ENCODE results near the gene BCAN. TPM values are rescaled to one million over a fixed set of nuclear protein-coding genes. Genes with fewer than 3 reads are reported as not detected.

Gene BCAN
- total and polyA plus RNA-seq, 8 donors, result 0.34 to 0.87 (median 0.61) TPM

- no peak for DNase-seq
- intact Hi-C loops (cut with DNase I), result no loop called here
- peaks cover 9 to 16% of the 10 kb centered on the region in 2 donors for H3K4me1 ChIP-seq
- H3K27ac ChIP-seq, result no peak overlapping the region
- no peak for TF ChIP-seq CTCF (IDR thresholded peaks at IDR 0.05)
- ATAC-seq, result no peak
- no peaks in the 10 kb centered on the region for H3K9me3 ChIP-seq
- H3K4me3 ChIP-seq, result no peak overlapping the region
- no peaks in the 10 kb centered on the region for H3K36me3 ChIP-seq
- H3K27me3 ChIP-seq, result peaks cover 15 to 100% of the 10 kb centered on the region in 2 donors
Measured at GRCh38 chr1:156652992-156653355, 11.1 kb downstream of the BCAN start.

- peaks cover 15 to 96% of the 10 kb centered on the region in 2 donors for H3K27me3 ChIP-seq
- H3K4me1 ChIP-seq, result peaks cover 16 to 26% of the 10 kb centered on the region in 2 donors
- TF ChIP-seq CTCF (IDR thresholded peaks at IDR 0.05), result no peak
- no peaks in the 10 kb centered on the region for H3K36me3 ChIP-seq
- no peak overlapping the region for H3K4me3 ChIP-seq
- no peak for ATAC-seq
- H3K9me3 ChIP-seq, result no peaks in the 10 kb centered on the region
- DNase-seq, result no peak
- H3K27ac ChIP-seq, result no peak overlapping the region
- intact Hi-C loops (cut with DNase I), result no loop called here
Measured at GRCh38 chr1:156654700-156655099, 12.8 kb downstream of the BCAN start.

- no peaks in the 10 kb centered on the region for H3K9me3 ChIP-seq
- H3K27ac ChIP-seq, result no peak overlapping the region
- H3K4me1 ChIP-seq, result peaks cover 18 to 32% of the 10 kb centered on the region in 2 donors
- intact Hi-C loops (cut with DNase I), result no loop called here
- no peaks in the 10 kb centered on the region for H3K36me3 ChIP-seq
- ATAC-seq (no peak), DNase-seq (no peak)
- TF ChIP-seq CTCF (IDR thresholded peaks at IDR 0.05), result no peak
- peaks cover 15 to 90% of the 10 kb centered on the region in 2 donors for H3K27me3 ChIP-seq
- H3K4me3 ChIP-seq, result no peak overlapping the region
Measured at GRCh38 chr1:156655151-156655903, 13.4 kb downstream of the BCAN start.

GRCh38 chr1:156655904-156656516 lies 14.1 kb downstream of the BCAN start:
- no peaks in the 10 kb centered on the region for H3K9me3 ChIP-seq
- H3K27ac ChIP-seq, result no peak overlapping the region
- no peak for TF ChIP-seq CTCF (IDR thresholded peaks at IDR 0.05)
- no peak for DNase-seq
- peaks cover 15 to 83% of the 10 kb centered on the region in 2 donors for H3K27me3 ChIP-seq
- H3K36me3 ChIP-seq, result no peaks in the 10 kb centered on the region
- no peak for ATAC-seq
- no peak overlapping the region for H3K4me3 ChIP-seq
- peaks cover 18 to 39% of the 10 kb centered on the region in 2 donors for H3K4me1 ChIP-seq
- intact Hi-C loops (cut with DNase I), result no loop called here
